Embryonic facial prominence (tissue), 1 donor: ENCODE measurements around the gene ISYNA1.

Experiments
- DNase-seq: peaks from one replicate; pipeline ENCODE4 v3.0.0-alpha.2; 2016; ENCODE audit errors: extremely low spot score

Gene ISYNA1

DNA sequence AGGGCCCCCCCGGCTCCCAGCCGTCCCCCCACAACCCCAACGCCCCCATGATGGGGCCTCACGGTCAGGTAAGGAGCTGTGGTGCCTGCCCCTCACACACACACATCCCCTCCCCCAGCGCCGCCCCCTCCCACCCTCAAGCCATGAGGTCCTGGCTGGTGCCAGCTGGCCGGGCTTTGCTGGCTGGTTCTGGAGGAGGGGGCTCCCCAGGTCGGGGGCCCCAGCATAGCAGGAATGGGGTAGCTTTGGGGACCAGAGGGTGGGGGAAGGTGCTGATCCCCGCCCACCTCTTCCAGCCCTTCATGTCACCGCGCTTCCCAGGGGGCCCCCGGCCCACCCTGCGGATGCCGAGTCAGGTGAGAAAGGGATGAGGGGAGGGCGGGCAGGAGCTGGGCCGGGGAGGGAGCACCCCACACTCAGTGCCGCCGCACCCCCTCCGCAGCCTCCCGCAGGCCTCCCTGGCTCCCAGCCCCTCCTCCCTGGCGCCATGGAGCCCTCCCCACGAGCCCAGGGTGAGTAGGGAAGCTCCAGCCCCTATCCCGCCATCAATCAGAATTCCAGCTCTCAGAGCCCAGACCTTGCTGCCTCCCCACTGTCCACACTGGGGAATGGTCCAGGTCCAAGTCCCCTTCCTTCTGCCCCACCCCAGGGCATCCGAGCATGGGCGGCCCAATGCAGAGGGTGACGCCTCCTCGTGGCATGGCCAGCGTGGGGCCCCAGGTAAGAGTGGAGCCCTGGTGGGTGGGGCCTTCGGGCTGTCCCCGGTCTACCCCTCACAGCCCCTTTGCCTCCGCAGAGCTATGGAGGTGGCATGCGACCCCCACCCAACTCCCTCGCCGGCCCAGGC is 6.4 kb downstream of the ISYNA1 start:
- DNase-seq: no peak

GRCh38 chr19:18430417-18431144 is 7.4 kb downstream of the ISYNA1 start:
- no peak for DNase-seq

GRCh38 chr19:18429717-18430416 is 8.1 kb downstream of the ISYNA1 start:
- DNase-seq: no peak

GRCh38 chr19:18428787-18429674 is 8.9 kb downstream of the ISYNA1 start:
- DNase-seq: no peak

- DNase-seq: no peak
These were observed 9.7 kb downstream of the ISYNA1 start for GRCh38 chr19:18428173-18428786.

- DNase-seq: no peak
These were observed 10.2 kb downstream of the ISYNA1 start for GRCh38 chr19:18427743-18428113.

- no peak for DNase-seq
These were observed 10.7 kb downstream of the ISYNA1 start for GRCh38 chr19:18427080-18427742.

- no peak for DNase-seq
These were observed 11.5 kb downstream of the ISYNA1 start for GRCh38 chr19:18426416-18426767.

GRCh38 chr19:18425515-18426415 is 12.2 kb downstream of the ISYNA1 start:
- no peak for DNase-seq

GRCh38 chr19:18424890-18425514 is 12.9 kb downstream of the ISYNA1 start:
- no peak for DNase-seq

GRCh38 chr19:18424122-18424889 is 13.6 kb downstream of the ISYNA1 start:
- DNase-seq: no peak

DNA sequence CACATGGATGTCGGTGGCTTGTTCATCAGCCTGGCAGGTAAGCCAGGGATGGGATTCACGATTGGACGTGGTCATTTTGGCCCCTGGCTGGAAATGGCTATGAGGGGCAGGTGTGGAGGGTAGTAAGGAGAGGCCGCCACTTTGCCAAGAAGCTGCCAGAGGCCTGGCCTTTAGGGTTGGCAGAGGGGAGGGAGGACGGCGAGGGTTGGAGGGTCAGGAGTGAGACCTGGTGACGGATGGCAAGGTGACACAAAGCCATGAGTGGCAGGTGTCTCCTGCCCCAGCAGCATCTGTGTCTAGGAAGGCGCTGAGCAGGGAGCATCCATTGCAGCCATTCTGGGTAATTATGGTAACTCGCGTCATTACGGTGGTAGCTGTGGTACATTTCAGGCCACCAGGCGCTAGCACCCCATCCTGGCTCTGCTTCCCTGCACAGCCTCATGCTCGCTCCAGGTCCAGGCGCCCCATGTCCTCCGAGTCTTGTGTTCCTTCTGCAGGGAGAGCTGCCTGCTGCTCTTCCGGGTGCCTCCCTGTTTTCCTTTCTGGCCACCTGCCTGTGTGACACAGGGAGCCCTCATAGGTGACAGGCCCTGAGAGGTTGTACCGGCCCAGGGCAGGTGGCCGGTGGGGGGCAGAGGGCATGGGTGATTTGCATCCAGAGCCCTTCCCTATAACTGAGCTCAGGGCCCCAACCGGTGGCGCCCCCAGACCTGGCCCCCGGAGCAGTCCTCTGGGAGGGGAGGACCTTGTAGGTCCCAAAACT is 14.5 kb downstream of the ISYNA1 start:
- no peak for DNase-seq

DNA sequence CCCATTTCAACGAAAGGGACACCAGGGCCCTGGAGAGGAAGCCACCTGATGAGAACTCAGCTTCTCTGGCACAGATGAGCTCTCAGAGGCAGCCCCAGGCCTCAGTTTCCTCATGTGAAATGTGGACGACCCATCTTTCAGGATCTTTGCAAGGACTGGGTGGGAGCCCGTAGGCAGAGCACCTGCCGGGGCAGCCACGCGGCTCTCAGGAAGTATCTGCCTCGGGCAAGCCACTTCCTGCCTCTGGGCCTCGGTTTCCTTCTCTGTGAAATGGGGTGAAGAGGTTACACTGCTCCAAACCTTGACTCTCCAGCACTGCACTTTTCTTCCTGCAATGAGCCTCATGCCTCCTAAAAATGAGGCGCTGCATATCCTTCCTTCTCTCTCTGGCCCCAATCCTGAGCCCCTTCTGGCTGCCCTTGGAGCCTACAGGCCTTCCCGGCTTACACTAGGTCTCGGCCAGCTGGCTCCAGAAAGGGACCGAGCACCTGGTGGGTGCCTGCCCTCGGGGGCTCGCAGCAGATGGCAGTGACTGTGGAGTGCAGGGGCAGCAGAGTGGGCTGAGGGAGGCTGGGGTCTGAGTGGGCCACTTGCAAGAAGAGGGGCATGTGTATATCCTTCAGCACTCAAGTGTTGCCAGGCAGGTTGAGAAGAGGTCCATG is 15.3 kb downstream of the ISYNA1 start:
- DNase-seq: no peak

DNA sequence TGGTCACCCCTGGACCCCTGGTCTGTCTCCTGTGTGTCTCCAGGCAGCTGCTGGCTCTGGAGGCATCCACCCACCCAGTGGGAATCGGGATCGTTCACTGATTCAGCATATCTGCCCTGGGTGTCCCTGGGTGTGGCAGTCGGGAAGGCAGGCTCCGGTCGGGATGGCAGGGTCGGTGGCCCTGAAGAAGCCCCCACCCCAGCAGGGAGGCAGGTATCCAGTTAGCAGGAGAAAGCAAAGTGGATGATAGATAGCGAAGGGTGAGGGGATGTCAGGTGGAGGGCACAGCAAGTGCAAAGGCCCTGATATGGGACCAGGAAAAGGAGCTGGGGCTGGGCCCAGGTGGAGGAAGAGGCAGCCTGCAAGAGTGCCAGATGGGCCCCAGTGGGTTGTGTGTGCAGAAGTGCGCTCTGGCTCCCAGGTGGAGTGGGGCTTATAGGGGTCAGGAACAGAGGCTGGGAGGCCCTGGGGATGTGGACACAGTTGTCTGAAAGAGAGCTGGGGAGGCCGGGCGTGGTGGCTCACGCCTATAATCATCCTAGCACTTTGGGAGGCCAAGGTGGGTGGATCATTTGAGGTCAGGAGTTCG is 16.5 kb downstream of the ISYNA1 start:
- DNase-seq: no peak

DNA sequence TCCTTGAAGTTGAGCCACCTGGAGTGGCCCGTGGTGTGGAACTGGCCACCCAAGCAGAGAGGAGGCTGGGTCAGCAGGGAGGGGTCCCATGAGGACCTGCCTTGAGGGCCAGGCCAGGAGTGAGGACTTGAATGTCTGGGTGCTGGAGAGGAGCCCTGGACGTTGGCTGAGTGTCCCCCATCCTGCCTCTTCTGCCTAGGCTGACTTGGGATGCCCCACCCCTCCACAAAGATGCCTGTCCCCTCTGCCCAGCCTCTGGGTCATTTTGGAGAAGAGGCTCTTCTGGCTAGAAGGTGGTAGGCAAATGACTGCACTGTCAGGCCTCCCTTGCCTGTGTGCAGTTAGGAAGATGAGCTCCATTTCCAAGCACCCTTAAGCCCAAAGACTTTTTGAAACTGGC is 17.0 kb downstream of the ISYNA1 start:
- DNase-seq: no peak

DNA sequence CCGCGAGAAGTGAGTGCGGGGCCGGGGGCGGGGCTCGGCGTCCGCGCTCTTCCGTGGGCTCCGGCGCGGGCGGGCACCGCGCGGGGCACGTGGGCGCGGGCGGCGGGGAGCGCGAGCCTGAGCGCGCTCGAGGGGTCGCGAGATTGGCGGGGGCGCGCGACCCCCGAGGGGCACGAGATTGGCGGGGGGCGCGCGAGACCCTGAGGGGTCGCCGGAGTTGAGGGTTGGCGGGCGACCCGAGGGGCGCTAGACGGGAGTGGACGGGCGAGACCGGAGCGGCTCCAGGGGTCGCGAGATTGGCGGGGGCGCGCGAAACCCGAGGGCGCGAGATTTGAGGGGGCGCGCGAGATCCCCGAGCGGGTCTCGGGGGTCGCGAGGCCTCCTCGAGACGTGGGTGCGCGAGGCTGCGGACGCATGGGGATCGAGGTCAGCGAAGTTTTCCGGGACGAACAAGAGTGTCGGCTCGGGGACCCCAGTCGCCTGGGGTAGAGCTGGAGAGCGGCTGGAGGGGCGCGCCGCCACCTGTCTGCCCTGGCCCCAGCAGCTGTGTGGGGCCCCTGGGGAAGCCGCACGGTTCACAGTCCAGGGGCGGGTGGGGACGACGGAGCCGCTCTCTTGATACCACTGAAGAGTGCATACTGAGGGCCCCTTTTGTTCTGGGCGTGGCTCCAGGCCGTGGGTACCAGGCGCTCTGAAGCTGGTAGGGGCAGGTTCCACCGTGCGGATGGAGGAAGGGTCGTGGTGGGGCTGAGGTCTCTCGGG is 18.1 kb downstream of the ISYNA1 start:
- no peak for DNase-seq
